Chondrocyte (in vitro differentiated cells): Measurements from ENCODE around the gene BNC2. TPM values are rescaled to one million over a fixed set of nuclear protein-coding genes. Genes with fewer than 3 reads are reported as not detected.

ENCODE experiments used
- DNase-seq: peaks from one replicate; pipeline ENCODE4 v3.0.0; 2021; ENCODE audit warnings: mixed read lengths, low spot score
- H3K27ac Mint-ChIP-seq: one replicate; pipeline ENCODE4 v1.8.0; 2021; ENCODE audit warnings: mild to moderate bottlenecking, moderate library complexity, mixed read lengths; ENCODE audit not compliant: unreplicated experiment
- H3K27me3 Mint-ChIP-seq: 2 replicates; pipeline ENCODE4 v1.8.0; 2021; ENCODE audit warnings: low read depth, mixed read lengths
- H3K36me3 Mint-ChIP-seq: 2 replicates; pipeline ENCODE4 v1.8.0; 2021; ENCODE audit warnings: low read depth, mixed read lengths
- H3K4me1 Mint-ChIP-seq: 2 replicates; pipeline ENCODE4 v1.8.0; 2021; ENCODE audit warnings: low read depth, mild to moderate bottlenecking, mixed read lengths
- H3K4me3 Mint-ChIP-seq: one replicate; pipeline ENCODE4 v1.8.0; 2021; ENCODE audit warnings: mild to moderate bottlenecking, moderate library complexity, mixed read lengths; ENCODE audit not compliant: unreplicated experiment
- H3K9me3 Mint-ChIP-seq: 2 replicates; pipeline ENCODE4 v1.8.0; 2021; ENCODE audit warnings: low read depth, mixed read lengths
- CTCF ChIP-seq: fragments of 200-600 bp; sonication (generic); IDR thresholded peaks from 2 replicates; pipeline ENCODE4 v1.5.0; 2021; ENCODE audit warnings: antibody characterized with exemption, mild to moderate bottlenecking, moderate library complexity
- total RNA-seq: library from RNA; stranded (reverse); gene quantifications from 3 replicates; pipeline ENCODE4 v1.2.1, GENCODE V29; 2021

Gene BNC2
- total RNA-seq, 1 donor from 2014 or later: 17.8 TPM

DNA sequence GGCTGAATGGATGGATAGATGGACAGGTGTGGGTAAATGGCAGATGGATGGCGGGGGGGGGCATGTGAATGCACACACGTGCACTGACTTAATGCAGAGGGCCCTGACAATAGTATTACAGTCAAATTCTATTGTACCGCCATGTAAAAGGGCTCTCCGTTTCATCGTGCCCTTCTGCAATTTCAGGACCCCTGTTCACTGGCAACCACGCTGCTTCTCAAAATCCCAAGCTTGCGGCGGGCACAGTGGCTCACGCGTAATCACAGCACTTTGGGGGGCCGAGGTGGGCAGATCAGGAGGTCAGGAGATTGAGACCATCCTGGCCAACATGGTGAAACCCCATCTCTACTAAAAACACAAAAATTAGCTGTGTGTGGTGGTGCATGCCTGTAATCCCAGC, 211.4 kb downstream of the BNC2 start:
- TF ChIP-seq CTCF: no peak
- no peaks in the 10 kb centered on the region for H3K9me3 Mint-ChIP-seq
- no peak for DNase-seq
- no peaks in the 10 kb centered on the region for H3K27me3 Mint-ChIP-seq
- no peak overlapping the region for H3K4me3 Mint-ChIP-seq
- no peaks in the 10 kb centered on the region for H3K36me3 Mint-ChIP-seq
- no peak overlapping the region for H3K27ac Mint-ChIP-seq
- H3K4me1 Mint-ChIP-seq: peaks cover 31% of the 10 kb centered on the region

DNA sequence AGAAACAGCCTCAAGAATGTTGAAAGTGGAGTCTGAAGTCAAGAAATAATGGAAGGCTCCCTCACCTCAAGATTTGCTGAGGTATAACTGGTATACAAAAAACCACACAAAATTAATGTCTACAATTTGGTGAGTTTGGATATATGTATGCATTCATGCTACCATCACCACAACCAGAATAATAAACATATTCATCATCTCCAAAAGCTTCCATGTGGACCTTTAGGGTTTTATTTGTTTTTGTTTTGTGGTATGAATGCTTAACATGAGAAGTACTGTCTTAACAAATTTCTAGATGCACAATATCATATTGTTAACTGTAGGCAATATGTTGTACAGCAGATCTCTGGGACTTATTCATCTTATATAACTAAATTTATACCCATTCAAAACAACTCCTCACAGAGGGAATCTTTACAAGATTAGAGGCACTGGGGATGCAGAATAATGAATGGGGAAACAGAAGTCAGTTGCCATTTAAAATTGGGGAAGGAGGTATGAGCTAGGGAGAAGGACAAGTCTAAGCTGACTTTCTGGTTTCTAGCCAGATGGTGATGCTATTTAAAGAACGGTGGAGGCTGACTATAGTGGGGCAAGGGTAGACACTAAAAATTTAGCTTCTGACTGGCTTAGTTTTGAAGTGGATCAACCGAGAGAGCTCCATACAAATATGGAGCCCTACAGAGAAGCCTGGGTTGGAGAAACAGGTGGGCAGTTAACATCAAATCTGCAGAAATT, 213.9 kb downstream of the BNC2 start:
- Mint-ChIP-seq H3K27ac (no peak overlapping the region), H3K4me3 (no peak overlapping the region), H3K9me3 (no peaks in the 10 kb centered on the region), H3K27me3 (no peaks in the 10 kb centered on the region), H3K36me3 (no peaks in the 10 kb centered on the region), H3K4me1 (peaks cover 47% of the 10 kb centered on the region)
- no peak for DNase-seq
- TF ChIP-seq CTCF: no peak

GRCh38 chr9:16654596-16655126, 215.8 kb downstream of the BNC2 start:
- peaks cover 47% of the 10 kb centered on the region for H3K4me1 Mint-ChIP-seq
- H3K27ac Mint-ChIP-seq: no peak overlapping the region
- no peak for TF ChIP-seq CTCF
- H3K4me3 Mint-ChIP-seq: no peak overlapping the region
- H3K27me3 Mint-ChIP-seq: no peaks in the 10 kb centered on the region
- no peaks in the 10 kb centered on the region for H3K9me3 Mint-ChIP-seq
- no peaks in the 10 kb centered on the region for H3K36me3 Mint-ChIP-seq
- DNase-seq: no peak

GRCh38 chr9:16653491-16654399, 216.7 kb downstream of the BNC2 start:
- DNase-seq: no peak
- no peak overlapping the region for H3K4me3 Mint-ChIP-seq
- no peak for TF ChIP-seq CTCF

GRCh38 chr9:16652582-16652981, 217.9 kb downstream of the BNC2 start:
- Mint-ChIP-seq H3K27me3 (no peaks in the 10 kb centered on the region), H3K36me3 (no peaks in the 10 kb centered on the region), H3K27ac (peak overlapping the region; percentile 38), H3K4me1 (peaks cover 40% of the 10 kb centered on the region), H3K9me3 (no peaks in the 10 kb centered on the region), H3K4me3 (peak overlapping the region; percentile 5)
- TF ChIP-seq CTCF: no peak
- no peak for DNase-seq

More at GRCh38 chr9:16653491-16654399, 216.7 kb downstream of the BNC2 start:
- H3K27me3 Mint-ChIP-seq: no peaks in the 10 kb centered on the region
- H3K9me3 Mint-ChIP-seq: no peaks in the 10 kb centered on the region
- no peak overlapping the region for H3K27ac Mint-ChIP-seq
- H3K36me3 Mint-ChIP-seq: no peaks in the 10 kb centered on the region
- H3K4me1 Mint-ChIP-seq: peaks cover 47% of the 10 kb centered on the region
